Colon (tissue), 2 donors: Measurements from ENCODE around the gene TPSAB1.

Experiments
- FAIRE-seq: peaks from 2 replicates; lab custom pipeline; 2012; peaks lifted over from hg19 to GRCh38; lab: Jason Lieb, UNC
- donor health status: control.
- donor health status: control.

Gene TPSAB1

GRCh38 chr16:1285669-1286512, 45.4 kb downstream of the TPSAB1 start:
- no peak for FAIRE-seq

DNA sequence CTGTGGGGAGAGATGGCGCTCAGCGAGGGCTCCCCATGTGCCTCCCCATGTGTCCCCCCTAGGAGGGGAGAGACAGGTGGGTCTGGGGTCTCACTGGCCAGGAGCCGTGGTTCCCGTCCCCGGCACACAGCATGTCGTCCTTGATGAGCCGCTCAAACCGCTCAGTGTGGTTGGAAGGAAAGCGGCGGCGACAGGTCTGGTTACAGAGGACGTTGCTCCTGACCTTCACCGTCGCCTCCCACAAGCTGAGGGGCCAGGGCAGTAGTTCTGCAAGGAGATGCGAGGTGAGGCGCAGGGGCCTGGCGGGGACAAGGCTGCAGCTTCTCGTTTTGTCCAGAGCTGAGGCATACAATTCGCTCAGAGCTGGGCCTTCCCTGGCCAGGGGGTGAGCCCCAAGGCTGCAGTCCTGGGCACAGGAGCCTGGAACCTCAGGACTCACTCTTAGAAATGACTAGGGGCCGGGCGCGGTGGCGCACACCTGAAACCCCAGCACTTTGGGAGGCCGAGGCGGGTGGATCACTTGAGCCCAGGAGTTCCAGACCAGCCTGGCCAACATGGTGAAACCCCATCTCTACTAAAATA, 46.1 kb downstream of the TPSAB1 start:
- FAIRE-seq, result no peak

DNA sequence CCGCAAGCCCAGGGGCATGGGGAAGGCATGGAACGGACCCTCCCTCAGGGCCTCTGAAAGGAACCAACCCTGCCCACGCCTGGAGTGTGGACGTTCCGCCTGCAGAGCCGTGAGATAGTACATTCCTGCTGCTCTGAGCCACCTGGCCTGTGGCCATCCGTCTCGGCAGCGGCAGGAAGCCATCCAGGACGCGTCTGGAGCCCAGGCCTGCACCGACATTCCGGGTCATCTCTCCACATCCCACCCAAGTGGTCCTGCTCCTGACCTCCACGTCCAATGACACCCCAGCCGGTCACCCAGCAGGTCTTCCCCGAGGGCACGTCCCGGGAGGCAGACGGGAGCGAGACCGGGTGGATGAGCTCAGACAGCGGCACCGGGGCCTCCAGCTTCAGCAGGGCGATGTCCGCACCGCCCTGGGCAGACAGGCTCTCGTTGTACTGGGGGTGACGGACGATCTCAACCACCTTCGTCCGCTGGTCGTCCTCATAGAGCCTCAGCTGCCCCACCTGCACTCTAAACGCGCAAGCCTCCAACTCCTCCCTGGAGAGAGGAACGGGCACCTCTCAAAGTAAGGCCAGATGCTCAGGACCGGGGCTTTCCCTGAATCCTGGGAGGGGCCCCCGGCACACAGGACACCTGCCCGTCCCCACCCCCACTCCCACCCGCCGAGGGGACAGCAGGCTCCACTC, 47.6 kb downstream of the TPSAB1 start:
- no peak for FAIRE-seq

GRCh38 chr16:1288813-1289476, 48.4 kb downstream of the TPSAB1 start:
- FAIRE-seq, result no peak

GRCh38 chr16:1289477-1289866, 49.0 kb downstream of the TPSAB1 start:
- FAIRE-seq, result no peak

DNA sequence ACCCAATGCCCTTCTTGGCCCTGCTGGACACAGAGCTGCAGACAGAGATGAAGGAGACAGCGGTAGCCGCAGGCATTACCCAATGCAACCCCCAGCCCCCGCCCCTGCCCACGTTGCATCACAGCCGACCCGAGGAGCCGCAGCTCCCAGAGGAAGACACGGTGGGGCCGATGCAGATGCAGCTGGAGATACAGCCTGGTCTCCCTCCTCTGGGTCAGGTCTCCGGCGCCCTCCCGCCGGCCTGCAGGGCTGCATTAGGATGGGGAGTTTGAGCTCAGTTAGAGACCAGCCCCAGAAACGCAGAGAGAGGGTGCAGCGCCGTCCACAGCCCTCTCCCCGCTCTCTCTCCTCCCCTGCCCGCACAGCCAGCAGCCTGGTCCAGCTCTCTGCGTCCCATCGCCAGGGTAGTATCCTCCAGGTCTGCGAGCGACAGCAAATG, 49.6 kb downstream of the TPSAB1 start:
- no peak for FAIRE-seq

DNA sequence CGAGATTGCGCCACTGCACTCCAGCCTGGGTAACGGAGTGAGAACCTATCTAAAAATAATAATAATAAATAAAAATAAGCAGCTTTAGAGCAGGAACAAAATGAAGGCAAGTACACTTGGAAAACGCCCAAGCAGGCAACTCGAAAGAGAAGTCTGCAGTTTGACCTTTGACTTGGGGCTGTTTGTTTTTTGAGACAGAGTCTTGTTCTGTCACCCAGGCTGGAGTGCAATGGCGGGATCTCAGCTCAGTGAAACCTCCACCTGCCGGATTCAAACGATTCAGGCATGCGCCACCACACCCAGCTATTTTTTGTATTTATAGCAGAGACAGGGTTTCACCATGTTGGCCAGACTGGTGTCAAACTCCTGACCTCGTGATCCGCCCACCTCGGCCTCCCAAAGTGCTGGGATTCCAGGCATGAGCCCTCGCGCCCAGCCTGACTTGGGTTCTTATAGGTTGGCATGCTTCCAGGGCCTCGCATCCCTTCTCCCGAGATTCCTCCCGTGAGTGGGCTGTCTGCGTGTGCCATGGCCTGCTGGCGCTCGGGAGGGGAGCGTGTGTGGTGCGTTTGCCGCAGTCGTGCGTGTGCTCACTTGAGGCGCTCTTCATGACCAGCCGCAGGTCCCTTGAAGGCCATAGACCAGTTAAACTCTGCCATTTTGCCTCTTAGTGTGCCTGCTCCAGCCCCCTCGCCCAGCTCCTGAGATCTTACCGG, 50.5 kb downstream of the TPSAB1 start:
- no peak for FAIRE-seq

DNA sequence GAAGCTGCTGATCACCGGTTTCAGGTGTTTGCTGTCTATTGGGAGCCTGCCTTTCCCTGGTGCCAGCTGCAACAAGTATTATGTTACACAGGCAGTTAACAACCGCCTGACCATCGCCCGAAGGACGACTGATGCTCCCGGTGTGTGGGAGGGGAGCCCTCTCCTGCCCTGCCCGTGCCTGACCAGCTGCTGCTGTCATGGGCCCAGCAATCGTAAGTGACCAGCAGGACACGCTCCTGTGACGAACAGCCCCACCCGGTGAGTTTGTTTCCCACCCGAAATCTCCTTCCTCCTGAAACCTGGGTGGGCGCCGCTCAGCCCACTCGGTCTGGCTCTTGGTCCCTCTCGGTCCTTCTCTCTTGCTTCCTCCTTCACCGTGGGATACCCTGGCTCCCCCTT, 51.1 kb downstream of the TPSAB1 start:
- FAIRE-seq, result no peak
